Sigmoid colon (tissue), 4 donors: ENCODE data around the gene GDF10.

ENCODE experiments used
- CTCF ChIP-seq, 4 experiments: fragments of 450-650 bp in 3 of 4; fragments of 200-600 bp in 1 of 4; IDR thresholded peaks; one replicate each; pipeline ENCODE4 v1.5.1; 2016 to 2019; ENCODE audit warnings: antibody characterized with exemption in 4 of 4, mild to moderate bottlenecking in 3 of 4, moderate library complexity in 2 of 4
- EP300 ChIP-seq, 4 donors: sonication (generic); formaldehyde crosslinking; IDR thresholded peaks; one replicate each; pipeline ENCODE4 v1.6.1; 2017; ENCODE audit warnings: antibody characterized with exemption in 4 of 4
- POLR2A ChIP-seq, 2 donors: fragments of 450-650 bp; IDR thresholded peaks; one replicate each; pipeline ENCODE4 v1.6.1; 2016; ENCODE audit warnings: antibody characterized with exemption in 2 of 2, mild to moderate bottlenecking in 2 of 2, moderate library complexity in 2 of 2

GRCh38 chr10:47291682-47292081, 8.3 kb upstream of the GDF10 start:
- TF ChIP-seq POLR2A (IDR thresholded peaks at IDR 0.05) = no peak
- TF ChIP-seq CTCF (IDR thresholded peaks at IDR 0.05) = no peak
- TF ChIP-seq EP300 (IDR thresholded peaks at IDR 0.05) = no peak
